Stimulated activated CD4-positive, alpha-beta T cell treated with anti-CD3 and anti-CD28 coated beads, Interleukin-12 subunit alpha, Interleukin-12 subunit beta, amount 100 ng/mL, for 4 hours (primary cell): ENCODE results near the gene ARRDC4.

Source experiments
- DNase-seq: peaks from one replicate; pipeline ENCODE4 v3.0.0-alpha.2; 2020

Gene ARRDC4

GRCh38 chr15:98000249-98001203 lies 40.0 kb downstream of the ARRDC4 start:
- no peak for DNase-seq

GRCh38 chr15:98001663-98002194 lies 41.2 kb downstream of the ARRDC4 start:
- no peak for DNase-seq

GRCh38 chr15:98002419-98002818 lies 41.9 kb downstream of the ARRDC4 start:
- no peak for DNase-seq

GRCh38 chr15:98002866-98003265 lies 42.4 kb downstream of the ARRDC4 start:
- DNase-seq, result no peak

GRCh38 chr15:98003518-98003917 lies 43.0 kb downstream of the ARRDC4 start:
- no peak for DNase-seq

GRCh38 chr15:98003996-98004395 lies 43.5 kb downstream of the ARRDC4 start:
- no peak for DNase-seq

GRCh38 chr15:98005659-98006058 lies 45.2 kb downstream of the ARRDC4 start:
- no peak for DNase-seq

- DNase-seq, result no peak
Measured at GRCh38 chr15:98009169-98009568, 48.7 kb downstream of the ARRDC4 start.

GRCh38 chr15:98009971-98010370 lies 49.5 kb downstream of the ARRDC4 start:
- no peak for DNase-seq

GRCh38 chr15:98012354-98012753 lies 51.9 kb downstream of the ARRDC4 start:
- DNase-seq, result no peak

- no peak for DNase-seq
Measured at GRCh38 chr15:98013631-98014030, 53.1 kb downstream of the ARRDC4 start.

GRCh38 chr15:98017150-98017964 lies 56.9 kb downstream of the ARRDC4 start:
- no peak for DNase-seq

GRCh38 chr15:98018761-98019351 lies 58.4 kb downstream of the ARRDC4 start:
- no peak for DNase-seq
